Effector CD4-positive, alpha-beta T cell (primary cell): ENCODE measurements around the gene CACNG1.

Source experiments
- DNase-seq: peaks from one replicate; pipeline ENCODE4 v3.0.0-alpha.2; 2020

The CACNG1 gene

DNA sequence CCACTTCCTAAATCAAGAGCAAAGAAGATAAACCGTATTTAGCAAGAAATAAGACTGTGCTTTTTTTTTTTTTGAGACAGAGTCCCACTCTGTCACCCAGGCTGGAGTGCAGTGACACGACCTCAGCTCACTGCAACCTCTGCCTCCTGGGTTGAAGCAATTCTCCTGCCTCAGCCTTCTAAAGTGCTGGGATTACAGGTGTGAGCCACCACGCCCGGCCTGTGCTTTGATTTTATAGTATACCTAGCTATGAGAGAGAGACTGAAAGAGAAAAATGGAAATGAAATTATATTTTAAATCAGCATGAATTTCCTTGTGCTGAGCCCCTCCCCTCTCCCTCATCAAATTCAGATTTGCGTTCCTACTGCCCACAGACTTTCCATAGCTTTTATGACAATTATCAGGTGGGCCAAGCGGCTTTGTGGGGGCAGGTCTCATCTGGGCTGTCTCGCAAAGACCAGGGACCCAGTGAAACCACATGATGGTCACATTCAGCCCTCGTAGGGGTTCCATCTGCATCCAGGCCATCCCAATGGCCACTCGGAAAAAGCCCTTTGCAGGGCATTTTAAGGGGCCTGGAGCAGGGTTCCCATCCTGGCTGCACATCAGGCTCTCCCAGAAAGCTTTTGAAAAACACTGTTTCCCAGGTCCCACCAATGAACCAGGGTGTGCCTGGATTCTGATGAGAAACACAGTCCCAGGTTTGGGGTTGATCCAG lies 8.5 kb downstream of the CACNG1 start:
- DNase-seq = no peak

DNA sequence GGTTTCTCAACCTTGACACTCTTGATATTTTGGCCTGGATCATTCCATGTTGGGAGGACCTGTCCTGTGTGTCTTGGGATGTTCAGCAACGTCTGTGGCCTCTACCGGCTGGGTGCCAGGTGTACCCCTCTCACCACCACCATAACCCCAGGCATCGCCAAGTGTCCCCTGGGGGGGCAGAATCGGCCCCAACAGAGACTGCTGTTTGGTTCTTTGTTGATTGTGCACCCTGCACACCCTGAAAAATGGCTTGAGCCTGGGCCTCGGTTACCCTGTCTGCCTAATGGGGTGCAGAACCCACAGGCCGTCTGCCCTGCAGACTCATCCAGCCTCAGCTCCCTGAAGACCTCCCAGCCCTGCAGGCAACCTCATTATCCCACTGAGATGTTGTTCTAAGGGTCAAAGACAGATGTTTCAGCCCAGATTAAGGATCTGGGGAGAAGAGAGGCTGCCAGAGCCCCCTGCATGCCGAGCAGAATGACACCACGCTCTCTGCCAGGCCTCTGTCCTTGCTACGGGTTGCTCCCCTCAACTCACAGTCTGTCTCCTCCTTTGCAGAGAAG lies 9.2 kb downstream of the CACNG1 start:
- DNase-seq = no peak

- DNase-seq = no peak
Measured at GRCh38 chr17:67054011-67054591, 9.7 kb downstream of the CACNG1 start.

DNA sequence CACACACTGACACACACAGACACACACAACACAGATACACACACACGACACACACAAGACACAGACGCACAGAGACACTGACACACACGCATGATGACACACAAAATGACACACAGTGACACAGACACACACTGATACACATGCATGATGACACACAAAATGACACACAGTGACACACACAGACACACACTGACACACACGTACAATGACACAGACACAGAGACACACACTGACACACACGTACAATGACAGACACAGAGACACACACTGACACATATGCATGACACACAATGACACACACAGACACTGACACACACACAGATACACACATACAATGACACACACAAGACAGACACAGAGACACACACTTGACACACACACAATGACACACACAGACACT lies 10.3 kb downstream of the CACNG1 start:
- no peak for DNase-seq

GRCh38 chr17:67055041-67055443 lies 10.7 kb downstream of the CACNG1 start:
- no peak for DNase-seq

- DNase-seq = no peak
Measured at GRCh38 chr17:67055811-67056745, 11.7 kb downstream of the CACNG1 start.

DNA sequence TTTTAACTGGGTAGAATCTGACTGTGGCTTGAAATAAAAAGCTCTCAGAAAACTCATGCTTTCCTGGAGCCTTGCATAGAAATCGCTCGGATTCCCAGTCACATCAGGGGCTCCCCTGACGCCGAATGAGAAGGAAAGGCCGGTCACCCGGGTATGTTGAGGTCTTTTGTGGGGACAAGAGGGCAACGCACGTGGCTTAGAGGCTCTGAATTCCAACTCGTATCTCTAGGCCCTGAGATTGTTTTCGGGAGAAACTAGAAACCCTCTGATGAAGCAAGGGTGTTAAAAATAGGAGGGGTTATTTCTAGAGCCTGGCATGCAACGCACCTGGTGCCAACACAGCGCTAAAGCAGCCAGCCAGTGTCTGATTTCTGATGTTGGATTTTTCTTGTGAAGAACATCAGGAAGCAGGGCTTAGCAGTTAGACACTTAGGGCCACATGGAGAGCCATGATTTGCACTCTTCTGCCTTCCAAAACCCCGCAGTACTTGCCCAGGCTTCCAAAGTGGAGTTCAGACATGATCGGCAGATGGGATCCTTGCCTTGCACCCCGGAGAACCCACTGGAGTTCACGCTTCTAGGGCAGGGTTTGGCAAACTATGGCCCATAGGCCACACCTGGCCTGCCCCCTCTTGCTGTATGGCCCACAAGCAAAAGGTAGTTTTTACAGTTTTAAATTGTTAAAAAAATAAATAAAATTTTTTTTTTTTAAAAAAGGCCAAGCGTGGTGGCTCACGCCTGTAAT lies 12.6 kb downstream of the CACNG1 start:
- no peak for DNase-seq

GRCh38 chr17:67058036-67058435 lies 13.7 kb downstream of the CACNG1 start:
- DNase-seq = no peak

GRCh38 chr17:67059372-67059771 lies 15.0 kb downstream of the CACNG1 start:
- DNase-seq = no peak

- no peak for DNase-seq
Measured at GRCh38 chr17:67063141-67063540, 18.8 kb downstream of the CACNG1 start.

- no peak for DNase-seq
Measured at GRCh38 chr17:67066717-67067116, 22.4 kb downstream of the CACNG1 start.

DNA sequence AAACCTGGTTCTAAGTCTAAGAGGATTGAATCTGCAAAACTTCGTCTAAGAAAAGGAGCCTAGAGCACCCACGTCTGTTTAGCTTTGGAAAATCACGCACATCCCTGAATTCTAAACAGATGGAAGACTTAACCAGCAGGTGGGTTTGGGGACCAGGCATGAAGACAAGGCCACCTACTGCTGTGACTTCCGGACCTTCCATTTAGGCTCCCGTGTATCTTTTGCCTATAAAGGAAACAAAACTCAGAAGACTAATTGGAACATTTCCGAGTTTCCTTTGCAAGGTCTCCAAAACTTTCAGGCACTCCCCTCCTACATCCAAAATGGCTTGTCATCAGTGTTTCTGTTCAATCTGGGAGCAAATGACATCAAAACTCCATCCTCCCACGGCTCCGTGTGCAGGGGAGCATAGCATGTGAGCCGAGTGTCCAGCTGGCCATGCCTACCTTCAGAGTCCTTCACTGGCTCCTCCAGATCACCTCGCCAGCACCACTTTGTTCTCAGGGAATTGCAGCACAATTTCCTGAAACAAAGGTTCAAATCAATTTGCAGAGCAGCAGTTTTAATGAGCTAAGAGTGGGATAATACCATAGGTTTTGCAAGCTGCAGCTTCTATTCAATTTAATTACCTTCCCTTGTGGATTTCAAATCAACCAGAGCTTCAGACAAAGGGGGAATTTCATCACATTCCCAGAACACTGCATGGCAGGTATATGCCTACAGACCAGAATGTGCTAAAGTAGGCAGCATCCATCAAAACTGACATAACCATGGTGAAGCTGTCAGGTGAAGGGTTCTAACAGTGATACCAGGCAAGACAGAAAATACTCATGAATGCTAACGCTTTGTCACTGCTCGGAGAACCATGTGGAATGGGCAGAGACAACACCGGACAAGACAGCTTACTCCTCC lies 23.5 kb downstream of the CACNG1 start:
- DNase-seq = no peak

- DNase-seq = no peak
Measured at GRCh38 chr17:67068999-67069398, 24.6 kb downstream of the CACNG1 start.

DNA sequence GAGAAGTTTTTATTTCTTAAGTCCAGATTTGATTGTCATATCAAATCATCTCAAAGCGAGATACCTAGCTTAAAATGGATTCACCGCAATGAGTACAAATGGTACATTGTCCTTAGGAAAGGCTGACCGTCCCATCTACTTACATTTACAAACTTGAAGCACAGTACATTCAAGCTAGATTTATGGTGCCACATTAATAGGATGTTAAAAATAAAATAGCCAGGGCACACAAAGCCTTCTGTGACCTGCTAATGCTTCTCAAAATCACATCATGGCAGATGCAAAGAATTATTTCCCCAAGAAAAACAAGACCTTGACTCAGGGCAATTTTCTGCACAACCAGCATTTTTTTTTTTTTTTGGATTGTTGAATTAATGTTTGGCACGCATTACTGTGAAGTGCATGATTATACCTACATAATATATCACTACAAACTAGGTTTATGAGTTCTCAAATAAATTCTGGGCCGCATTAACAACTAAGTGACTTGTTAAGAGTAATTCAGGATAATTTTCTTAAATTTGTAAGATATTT lies 25.3 kb downstream of the CACNG1 start:
- no peak for DNase-seq

- no peak for DNase-seq
Measured at GRCh38 chr17:67071595-67071994, 27.2 kb downstream of the CACNG1 start.

DNA sequence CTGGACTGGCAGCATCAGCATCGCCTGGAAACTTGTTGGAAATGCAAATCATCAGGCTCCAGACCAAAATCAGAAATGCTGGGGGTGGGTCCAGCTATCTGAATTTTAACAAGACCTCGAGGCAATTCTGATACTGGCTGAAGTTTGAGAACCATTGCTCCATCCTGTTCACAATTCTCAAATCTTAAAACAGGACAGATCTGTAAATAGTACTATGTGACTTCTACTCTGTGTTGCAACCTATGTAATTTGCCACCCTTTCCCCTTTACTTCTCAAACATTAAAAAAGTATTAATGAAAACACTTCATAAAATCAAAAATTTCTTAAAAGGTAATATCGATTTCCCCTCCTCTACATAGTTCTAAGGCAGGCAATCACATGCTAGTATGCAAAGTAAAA lies 28.5 kb downstream of the CACNG1 start:
- DNase-seq = no peak

DNA sequence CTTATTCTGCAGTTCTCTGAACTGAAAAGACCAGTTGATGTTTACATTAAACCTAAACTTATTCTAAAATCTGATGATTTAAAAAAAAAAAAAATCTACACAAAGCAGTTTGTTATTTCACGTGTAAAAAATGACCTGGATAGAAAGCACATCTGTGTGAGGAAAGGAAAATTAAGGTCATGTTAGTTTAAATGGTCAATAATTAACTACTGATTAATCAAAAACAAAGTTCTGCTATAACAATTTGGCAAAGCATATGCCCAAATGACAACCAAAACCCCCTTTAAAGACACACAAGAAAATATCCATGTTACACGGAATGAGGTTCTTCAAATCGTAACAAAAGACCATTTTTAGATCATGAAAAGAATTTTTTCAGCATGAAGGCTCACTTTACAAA lies 30.4 kb downstream of the CACNG1 start:
- DNase-seq = no peak

- no peak for DNase-seq
Measured at GRCh38 chr17:67076290-67076689, 31.9 kb downstream of the CACNG1 start.

- no peak for DNase-seq
Measured at GRCh38 chr17:67078292-67078691, 33.9 kb downstream of the CACNG1 start.

- DNase-seq = no peak
Measured at GRCh38 chr17:67079491-67079890, 35.1 kb downstream of the CACNG1 start.

- no peak for DNase-seq
Measured at GRCh38 chr17:67080804-67081203, 36.5 kb downstream of the CACNG1 start.
